HL-60 (cell line): ENCODE data around the gene TIAM1.

ENCODE experiments used
- DNase-seq, 2 experiments: peaks; one replicate each; pipeline ENCODE4 v3.0.0-alpha.2; 2010 to 2020; ENCODE audit warnings: low read depth in 1 of 2, low spot score in 1 of 2
- H3K27ac ChIP-seq: fragments of 250-450 bp; sonication (Bioruptor Pico); replicated peaks from 2 replicates; pipeline ENCODE4 v1.5.1; 2020; ENCODE audit warnings: mild to moderate bottlenecking, moderate library complexity
- H3K27me3 ChIP-seq: fragments of 250-450 bp; sonication (Bioruptor Pico); 2 replicates; pipeline ENCODE4 v1.5.1; 2021; ENCODE audit warnings: mild to moderate bottlenecking, moderate library complexity; ENCODE audit not compliant: insufficient read depth, poor library complexity, severe bottlenecking
- H3K4me3 ChIP-seq: replicated peaks from 2 replicates; pipeline ENCODE4 v1.5.1; 2011; ENCODE audit warnings: mild to moderate bottlenecking, control low read depth, low read length; ENCODE audit not compliant: insufficient read depth
- CTCF ChIP-seq: IDR thresholded peaks from one replicate; pipeline ENCODE4 v1.5.1; 2011; ENCODE audit warnings: low read length, control low read depth, inconsistent platforms; ENCODE audit not compliant: insufficient read depth
- GABPA ChIP-seq: IDR thresholded peaks from 2 replicates; pipeline ENCODE4 v1.6.1; 2012; ENCODE audit warnings: low read depth
- POLR2AphosphoS5 ChIP-seq: IDR thresholded peaks from 2 replicates; pipeline ENCODE4 v1.6.1; 2012; ENCODE audit warnings: low read depth
- REST ChIP-seq: IDR thresholded peaks from 2 replicates; pipeline ENCODE4 v1.6.1; 2012; ENCODE audit warnings: low read depth; ENCODE audit not compliant: insufficient replicate concordance
- SPI1 ChIP-seq: IDR thresholded peaks from 2 replicates; pipeline ENCODE4 v1.6.1; 2012; ENCODE audit warnings: low read depth, mild to moderate bottlenecking, borderline replicate concordance

TIAM1 gene

GRCh38 chr21:31354604-31355443 is 10.8 kb upstream of the TIAM1 start:
- H3K27ac ChIP-seq = no peak overlapping the region
- TF ChIP-seq SPI1 = no peak
- no peak for TF ChIP-seq GABPA
- TF ChIP-seq POLR2AphosphoS5 = no peak
- no peak for TF ChIP-seq CTCF
- TF ChIP-seq REST = no peak

GRCh38 chr21:31354122-31354521 is 10.1 kb upstream of the TIAM1 start:
- DNase-seq = no peak
- Histone ChIP-seq H3K27ac (no peak overlapping the region), H3K4me3 (no peak overlapping the region), H3K27me3 (no peaks in the 10 kb centered on the region)
- TF ChIP-seq REST (no peak), CTCF (no peak), SPI1 (no peak), GABPA (no peak), POLR2AphosphoS5 (no peak)

More at GRCh38 chr21:31354604-31355443, 10.8 kb upstream of the TIAM1 start:
- no peak overlapping the region for H3K4me3 ChIP-seq
- no peaks in the 10 kb centered on the region for H3K27me3 ChIP-seq
- DNase-seq = no peak

- DNase-seq = no peak
- TF ChIP-seq GABPA (no peak), REST (no peak), CTCF (no peak), SPI1 (no peak), POLR2AphosphoS5 (no peak)
- Histone ChIP-seq H3K27me3 (no peaks in the 10 kb centered on the region), H3K27ac (no peak overlapping the region), H3K4me3 (no peak overlapping the region)
Observed at GRCh38 chr21:31352836-31353235, 8.8 kb upstream of the TIAM1 start.
